ENCODE results near the gene FRMD4A.
"Not testable (repeated sequence)": the region's sequence is repeated elsewhere in the genome, so short reads cannot be mapped to it uniquely, and the experiment has no call there.

The FRMD4A gene

DNA sequence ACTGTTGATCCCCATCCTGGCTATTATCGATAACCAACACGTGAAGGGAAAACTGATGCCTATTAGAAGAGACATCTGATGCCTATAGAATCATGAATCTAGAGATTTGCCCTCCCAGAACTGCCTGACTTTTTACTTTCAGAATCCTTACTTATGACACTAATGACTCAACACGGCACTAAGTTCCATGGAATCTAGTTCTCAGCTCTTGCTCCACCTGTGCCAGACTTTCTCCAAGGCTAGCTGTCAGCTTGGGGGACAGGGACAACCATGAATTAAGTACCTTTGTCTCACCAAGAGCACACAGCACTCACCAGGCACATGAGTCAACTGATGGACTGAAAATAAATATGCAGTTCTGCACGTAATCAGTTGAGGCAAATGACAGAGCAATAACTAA lies 184.2 kb downstream of the FRMD4A start:
- DNase-seq (ENCODE audit: low read depth in 2 of 2), result no peak

DNA sequence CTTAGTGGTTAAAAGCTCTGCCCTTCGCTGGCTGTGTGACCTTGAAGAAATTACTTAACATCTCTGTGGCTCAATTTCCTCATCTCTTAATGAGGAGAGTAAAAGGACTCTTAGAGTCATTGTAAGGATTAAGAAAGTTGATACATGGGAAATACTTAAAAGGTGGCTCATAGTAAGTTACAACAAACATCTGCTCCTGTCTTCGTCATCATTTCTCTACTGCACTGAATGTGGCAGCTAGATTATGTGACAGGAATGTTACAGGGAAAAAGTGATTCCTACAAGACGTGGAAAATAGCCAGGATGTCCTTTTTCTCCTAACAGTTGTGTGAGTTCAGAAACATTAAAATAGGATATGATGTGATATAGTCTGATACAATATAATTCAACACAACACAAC lies 184.7 kb downstream of the FRMD4A start:
- DNase-seq (ENCODE audit: low read depth in 2 of 2), result no peak

DNA sequence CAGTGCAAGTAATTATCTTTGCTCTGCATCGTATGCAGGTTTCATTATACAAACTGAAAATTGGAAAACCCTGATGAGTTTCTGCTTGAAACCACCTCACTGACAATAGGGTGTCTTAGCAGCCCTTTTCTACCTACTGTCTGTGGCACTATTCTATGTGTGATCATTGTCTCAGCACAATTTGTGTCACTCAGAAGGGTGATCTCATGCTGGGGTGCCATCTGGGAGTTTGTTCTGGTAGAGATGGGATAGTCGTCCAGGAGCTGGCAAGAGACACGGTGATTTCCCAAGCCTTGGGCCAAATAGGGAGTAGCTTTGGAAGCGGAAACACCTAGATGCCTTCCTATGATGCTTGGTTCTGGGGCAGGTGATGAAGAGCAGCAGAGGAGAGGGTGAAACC lies 186.3 kb downstream of the FRMD4A start:
- no peak for DNase-seq (ENCODE audit: low read depth in 2 of 2)

DNA sequence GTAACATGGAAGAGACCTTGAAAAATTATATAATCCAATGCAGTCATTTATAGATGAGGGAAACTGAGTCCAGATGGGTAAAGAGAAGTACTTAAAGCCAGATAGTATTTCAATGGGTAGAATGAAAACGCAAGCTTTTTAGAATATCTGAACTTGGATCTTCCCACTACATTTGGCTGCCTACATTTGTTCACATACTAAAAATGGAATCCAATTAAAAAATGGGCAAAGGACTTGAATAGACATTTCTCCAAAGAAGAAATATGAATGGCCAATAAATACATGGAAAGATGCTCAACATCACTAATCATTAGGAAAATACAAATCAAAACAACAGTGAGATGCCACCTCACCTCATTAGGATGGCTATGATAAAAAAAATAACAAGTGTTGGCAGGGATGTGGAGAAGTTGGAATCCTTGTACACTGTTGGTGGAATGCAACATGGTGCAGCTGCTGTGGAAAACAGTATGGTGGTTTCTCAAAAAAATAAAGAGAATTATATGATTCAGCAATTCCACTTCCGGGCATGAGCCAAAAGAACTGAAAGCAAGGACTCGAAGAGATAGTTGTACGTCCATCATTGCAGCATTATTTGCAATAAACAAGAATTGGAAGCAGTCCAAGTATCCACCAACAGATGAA lies 188.0 kb downstream of the FRMD4A start:
- DNase-seq (ENCODE audit: low read depth in 2 of 2), result no peak

DNA sequence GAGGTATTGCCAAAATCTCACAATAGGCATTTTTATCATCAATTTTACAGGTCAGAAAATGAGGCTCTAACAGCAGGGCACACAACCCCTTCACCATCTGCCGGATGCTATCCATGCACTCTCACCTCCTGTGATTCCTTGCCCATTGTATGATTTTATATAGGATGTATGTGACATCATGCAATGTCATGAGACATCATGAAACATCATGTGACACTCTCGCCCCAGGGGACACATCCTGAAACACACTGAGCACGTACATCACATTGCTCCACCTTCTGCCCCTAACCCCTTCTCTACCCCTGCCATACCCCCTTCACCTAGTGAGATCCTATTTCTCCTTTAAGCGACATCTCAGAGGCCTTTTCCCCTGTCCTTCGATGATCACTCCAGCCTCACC lies 189.4 kb downstream of the FRMD4A start:
- DNase-seq (ENCODE audit: low read depth in 2 of 2), result no peak

DNA sequence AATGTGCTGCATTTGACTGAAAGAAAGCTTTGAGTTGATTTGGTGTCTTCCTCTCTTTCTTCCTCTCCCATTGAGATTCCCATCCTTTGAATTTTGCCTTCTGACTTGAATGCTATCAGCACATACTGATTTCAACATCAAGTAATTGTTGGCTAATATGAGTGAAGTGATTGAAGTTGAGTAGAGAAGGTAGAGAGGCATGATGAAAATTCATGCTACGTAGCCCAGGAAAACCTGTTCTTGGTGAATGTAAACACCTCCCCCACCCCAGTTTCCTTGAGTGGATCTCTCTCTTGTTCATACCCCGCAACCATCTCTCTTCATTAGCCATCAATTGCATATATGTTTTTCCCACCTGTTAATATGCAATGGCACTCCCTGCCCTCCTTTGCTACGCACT lies 193.3 kb downstream of the FRMD4A start:
- DNase-seq (ENCODE audit: low read depth in 2 of 2), result no peak

DNA sequence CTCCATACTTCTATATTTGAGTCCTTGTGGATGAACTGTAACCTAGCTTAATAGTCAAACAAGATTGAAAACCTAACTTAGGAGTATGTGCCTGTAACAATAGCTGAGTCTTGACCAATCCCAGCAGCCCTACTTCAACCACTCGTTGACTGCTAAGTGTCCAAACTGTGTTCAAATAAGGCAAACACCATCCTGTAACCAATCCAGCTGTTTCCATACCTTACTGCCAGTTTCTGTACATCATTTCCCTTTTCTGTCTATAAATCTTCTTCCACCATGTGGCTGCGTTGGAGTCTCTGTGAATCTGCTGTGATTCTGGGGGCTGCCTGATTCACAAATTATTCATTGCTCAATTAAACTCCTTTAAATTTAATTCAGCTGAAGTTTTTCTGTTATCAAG lies 195.5 kb downstream of the FRMD4A start:
- not testable (repeated sequence) for DNase-seq (ENCODE audit: low read depth in 2 of 2)

DNA sequence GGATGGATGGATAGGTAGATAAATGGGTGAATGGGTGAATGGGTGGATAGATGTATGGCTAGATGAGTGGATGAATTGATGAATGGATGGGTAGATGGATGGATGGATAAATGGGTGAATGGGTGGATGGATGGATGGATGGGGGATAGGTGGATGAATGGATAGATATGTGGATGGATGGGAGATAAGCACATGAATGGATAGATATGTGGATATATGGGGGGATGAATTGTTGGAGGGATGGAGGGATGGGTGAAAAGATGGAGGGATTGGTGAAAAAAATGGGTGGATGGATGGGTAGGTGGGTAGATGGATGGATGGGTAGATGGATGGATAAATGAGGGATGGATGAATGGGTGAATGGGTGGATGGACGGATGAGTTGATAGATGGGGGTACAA lies 196.4 kb downstream of the FRMD4A start:
- no peak for DNase-seq (ENCODE audit: low read depth in 2 of 2)

DNA sequence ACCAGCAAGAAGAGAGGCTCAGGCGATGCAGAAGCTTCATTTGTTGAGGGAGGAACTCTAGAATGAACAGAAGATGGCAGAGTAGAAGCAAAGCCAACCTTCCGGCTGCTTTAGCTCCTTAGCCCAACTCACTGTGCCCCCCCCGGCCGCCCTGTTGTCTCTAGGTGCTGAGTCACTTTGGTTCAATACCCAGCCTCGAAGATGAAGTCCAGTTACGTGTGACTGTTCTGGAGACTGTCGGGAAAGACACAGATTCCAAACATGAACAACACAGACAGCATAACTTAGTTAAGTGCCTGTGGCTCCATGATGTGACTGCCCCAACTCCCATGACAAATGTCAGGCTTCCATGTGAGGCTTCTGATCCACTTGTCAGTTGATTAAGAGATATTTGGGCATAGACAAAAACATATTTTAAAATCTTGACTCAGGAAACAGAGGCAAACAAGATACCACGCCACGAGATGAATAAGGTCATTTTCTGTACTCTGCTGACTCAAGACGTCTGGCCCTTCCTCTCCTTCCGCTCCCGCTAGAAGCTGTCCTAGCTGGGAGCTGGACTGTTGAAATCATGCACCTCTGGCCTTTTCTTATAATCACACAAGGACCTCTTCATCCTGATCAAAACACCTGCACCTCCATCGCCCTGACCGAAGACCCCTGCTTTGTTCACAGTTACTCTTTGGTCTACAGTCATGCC lies 199.3 kb downstream of the FRMD4A start:
- DNase-seq (ENCODE audit: low read depth in 2 of 2), result no peak

DNA sequence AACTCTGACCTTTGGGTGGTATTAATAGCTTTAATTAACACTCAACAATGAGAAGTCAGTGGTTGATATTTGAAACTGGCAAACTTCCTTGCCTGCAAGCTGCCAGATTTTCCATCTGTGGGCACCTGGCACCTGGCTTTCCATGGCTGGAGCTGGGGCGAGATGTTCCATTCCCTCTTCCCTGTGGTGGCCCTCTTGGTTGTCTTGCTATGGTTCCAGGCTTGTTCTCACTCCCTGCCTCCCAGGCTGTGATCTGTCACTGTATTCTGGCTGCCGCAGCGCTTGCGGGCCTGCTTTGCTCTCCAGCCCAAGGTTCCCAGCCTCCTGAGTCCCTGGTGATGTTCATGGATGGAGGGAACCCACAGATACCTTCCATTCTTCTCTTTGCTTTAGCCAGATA lies 201.0 kb downstream of the FRMD4A start:
- no peak for DNase-seq (ENCODE audit: low read depth in 2 of 2)

DNA sequence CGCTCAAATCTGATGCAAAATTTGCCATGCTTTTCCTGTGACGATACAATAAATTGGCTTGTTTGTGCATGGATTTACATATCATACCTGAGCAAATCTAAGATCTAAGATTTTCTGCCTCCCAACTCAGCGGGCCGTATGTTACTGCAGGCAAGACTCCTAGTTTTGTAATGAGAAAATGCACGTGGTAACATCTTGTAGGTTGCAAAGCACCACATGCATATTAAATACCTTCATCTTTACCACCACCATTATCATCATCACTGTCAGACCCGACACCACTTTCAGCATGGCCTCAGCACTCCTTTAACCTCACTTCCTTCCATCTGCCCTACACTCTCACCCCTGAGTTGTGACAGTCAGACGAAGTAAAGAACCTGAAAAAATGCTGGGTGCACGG lies 202.2 kb downstream of the FRMD4A start:
- DNase-seq (ENCODE audit: low read depth in 2 of 2), result no peak

DNA sequence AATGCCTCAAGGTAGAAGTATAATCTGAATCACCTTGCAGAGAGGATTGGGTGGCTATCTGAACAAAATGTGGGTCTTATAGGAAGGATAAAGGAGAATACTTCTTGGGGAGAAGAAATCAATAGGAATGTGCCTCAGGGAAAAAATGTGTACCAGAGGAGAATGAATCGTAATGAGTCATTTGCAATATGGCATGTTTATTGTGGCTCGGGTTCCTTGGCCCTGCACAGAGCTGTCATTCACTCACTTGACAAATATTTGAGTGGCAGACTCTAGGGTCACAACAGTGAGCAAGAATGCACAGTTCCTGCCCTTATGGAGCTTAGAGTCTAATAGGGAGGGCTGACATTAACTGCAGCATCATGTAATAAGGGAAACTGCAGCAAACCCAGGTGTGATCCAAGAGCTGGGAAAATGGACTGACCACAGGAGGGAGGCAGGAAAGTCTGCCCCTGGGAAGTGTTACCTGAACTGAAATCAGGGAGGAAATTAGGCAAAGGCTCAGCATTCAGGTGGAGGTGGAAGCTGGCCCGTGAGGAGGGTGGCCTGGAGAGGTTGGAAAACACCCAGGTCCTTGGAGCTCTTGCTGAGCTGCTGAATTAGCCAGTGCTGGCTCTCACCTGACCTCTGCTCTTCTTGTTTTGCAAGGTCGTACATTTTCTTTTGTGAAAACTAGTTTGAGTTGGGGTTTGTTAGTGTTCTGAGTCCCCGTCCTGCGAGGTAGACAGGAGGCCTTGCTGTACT lies 203.9 kb downstream of the FRMD4A start:
- no peak for DNase-seq (ENCODE audit: low read depth in 2 of 2)

DNA sequence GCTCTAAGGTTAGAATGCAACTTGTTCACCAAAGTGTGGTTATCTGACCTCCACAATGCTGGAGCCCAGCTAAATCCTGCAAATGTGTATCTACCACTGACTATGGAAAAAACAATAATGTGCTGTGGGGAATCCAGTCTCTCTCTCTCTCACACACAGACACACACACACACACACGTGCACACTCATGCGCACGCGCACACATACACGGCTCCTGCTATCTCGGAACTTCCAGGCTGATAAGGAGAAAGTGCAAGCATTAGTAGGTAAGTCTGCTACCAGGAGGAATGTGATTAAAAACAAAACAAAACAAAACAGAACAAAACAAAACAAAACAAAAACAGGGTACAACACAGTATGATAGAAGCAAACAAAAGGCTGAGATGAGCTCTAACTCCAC lies 205.2 kb downstream of the FRMD4A start:
- no peak for DNase-seq (ENCODE audit: low read depth in 2 of 2)

DNA sequence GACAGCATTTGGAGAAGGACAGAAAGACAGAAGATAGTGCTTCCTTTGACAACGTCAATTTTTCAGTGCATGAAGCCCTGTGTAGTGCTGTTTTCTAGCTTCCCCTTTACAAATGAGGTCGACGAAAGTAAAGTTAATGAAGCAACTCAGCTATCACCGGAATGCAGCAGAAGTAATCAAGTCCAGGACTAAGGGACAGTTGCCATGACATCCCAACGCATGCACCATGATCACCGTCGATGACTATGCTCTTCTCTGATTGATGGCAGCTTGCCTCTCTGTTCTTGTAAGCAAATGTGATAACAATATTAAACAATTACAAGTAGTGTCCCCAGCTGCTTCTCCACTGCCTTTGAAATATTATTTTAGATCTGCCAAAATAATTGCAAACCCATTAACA lies 205.8 kb downstream of the FRMD4A start:
- no peak for DNase-seq (ENCODE audit: low read depth in 2 of 2)

DNA sequence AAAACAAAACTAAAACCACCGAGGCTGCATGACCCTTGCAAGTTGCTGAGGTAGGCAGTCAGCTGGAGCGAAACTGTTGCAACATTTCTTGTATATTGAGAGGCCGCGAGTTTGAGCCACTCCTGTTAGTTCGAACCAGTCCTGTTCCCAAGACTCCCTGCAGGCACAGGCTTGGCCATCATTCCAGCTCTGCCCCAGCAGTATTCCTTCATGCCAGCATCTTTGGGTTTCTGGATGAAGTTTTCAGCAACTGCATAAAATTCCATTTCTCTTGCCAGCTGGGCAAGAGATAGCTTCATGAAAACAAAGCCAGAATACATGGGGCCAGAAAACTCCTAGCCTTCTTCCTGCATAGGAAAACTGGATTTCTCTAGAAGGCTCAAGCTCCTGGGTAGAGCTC lies 207.6 kb downstream of the FRMD4A start:
- DNase-seq (ENCODE audit: low read depth in 2 of 2), result no peak

DNA sequence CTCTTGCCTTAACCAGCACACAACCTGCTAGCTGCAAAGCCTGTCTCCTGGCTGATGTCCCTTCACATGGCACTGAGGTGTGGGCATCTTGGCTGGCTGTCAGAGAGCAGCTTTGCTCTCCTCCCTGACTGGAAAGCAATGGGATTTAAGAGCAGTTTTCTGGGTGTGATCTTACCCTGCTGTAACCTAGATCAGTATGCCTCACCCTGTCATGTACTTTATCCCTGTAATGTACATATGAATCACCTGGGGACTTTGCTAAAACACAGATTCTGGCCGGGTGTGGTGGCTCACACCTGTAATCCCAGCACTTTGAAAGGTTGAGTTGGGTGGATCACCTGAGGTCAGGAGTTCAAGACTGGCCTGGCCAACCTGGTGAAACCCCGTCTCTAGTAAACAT lies 209.9 kb downstream of the FRMD4A start:
- no peak for DNase-seq (ENCODE audit: low read depth in 2 of 2)

DNA sequence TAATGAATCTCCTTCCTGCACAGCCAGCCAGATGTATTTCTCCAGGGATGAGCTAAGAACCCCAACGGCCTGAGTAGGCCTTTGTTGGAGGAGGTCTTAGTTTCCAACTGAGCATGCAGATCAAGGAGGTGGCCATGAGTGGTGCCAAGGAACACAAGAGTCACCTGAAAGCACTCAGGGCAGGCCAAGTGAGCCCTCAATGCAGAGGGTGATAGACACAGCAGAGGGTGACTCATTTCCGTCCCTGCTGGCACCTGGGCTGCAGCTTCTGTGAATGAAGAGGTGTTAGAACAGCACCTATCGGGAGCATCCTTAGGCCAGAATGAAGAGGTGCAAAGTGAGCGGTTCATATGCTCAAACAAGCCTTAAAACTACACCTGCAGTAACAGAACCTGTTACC lies 211.8 kb downstream of the FRMD4A start:
- no peak for DNase-seq (ENCODE audit: low read depth in 2 of 2)

DNA sequence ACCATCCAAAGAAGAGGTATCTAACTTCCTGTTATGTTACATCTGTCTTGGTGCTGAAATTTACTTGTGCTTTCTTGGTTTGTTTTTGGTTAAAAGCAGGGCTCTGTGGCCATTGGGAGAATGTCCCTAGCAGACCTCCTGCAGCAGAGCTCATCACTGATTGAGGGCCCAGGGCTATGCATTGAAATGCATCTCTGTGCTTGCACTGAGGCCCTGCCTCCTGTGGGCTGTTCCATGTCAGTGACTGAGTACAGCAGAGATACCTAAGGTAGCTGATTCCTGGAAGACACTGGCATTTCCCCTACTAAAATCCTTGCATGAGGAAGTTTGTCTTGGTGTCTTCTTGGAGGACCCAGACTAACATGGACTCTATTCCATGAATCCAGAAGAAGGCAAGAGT lies 213.9 kb downstream of the FRMD4A start:
- no peak for DNase-seq (ENCODE audit: low read depth in 2 of 2)

DNA sequence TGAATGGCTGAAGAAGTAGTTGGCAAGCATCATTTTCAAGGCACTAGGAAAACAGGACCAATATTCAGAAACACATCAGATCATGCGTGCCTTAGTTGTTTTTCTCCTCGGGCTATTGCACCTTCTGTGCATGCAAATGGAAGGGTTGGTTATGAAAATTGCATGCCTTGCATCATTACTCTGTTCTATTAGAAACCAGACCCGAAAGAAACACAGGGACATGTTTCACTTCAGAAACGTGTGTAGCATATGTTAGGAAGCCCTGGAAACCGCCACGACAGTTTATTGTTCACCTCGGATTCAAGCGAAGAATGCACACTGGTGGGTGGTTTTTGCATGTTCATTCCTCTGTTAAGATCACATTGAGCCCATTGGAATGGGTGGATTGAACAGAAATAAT lies 214.7 kb downstream of the FRMD4A start:
- DNase-seq (ENCODE audit: low read depth in 2 of 2), result no peak

DNA sequence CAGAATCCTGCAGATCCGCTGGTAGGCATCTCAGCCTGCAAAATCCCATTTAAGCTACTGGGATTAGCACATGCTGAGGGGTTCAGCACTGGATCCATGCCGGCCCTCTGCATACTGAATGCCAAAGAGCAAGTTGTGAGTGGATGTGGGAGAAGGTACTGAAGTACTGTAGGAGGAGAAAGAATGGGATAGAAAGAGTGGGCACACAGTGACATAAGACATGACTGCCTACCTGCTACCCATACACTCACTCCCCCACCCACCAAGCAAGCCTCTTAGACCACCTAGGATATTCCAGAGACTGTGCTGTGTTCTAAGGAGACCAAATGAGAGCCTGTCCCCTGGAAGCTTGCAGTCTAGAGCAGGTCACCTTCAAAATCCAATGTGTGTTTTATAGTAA lies 215.9 kb downstream of the FRMD4A start:
- DNase-seq (ENCODE audit: low read depth in 2 of 2), result no peak

DNA sequence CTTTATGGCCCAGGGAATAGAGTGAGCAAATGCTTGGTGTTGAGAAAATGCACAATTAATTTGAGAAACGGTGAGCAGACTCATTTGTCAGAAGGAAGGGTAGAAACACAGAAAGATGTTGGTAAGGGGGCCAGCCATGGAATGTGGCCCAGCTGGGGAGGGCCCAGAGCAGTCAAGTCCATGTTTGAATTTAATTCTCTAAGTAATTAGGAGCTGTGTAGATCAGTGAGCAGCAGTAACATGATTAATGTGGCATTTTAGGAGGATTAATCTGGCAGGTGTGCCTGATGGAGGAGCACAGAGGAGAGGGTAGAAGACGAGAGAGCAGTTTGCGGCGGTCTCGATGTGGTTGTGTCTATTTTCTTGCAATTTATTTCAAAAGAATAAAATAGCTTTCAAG lies 218.7 kb downstream of the FRMD4A start:
- no peak for DNase-seq (ENCODE audit: low read depth in 2 of 2)

DNA sequence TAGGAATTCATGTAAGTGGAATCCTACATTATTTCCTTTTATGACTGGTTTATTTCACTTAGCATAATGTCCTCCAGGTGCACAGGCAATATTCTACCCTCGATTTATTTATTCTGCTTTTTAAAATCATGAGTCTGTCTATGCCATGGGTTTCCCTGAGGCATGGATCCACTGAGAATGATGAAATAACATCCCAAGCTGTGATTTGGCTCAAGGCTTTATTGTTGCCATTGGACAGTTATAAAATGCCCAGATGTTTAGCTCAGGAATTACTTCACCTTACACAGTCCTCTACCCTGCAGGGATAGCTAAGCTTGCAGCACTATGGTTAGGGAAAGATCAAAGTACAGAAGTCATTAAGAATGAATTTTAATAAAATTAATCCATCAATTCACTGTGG lies 219.5 kb downstream of the FRMD4A start:
- no peak for DNase-seq (ENCODE audit: low read depth in 2 of 2)

DNA sequence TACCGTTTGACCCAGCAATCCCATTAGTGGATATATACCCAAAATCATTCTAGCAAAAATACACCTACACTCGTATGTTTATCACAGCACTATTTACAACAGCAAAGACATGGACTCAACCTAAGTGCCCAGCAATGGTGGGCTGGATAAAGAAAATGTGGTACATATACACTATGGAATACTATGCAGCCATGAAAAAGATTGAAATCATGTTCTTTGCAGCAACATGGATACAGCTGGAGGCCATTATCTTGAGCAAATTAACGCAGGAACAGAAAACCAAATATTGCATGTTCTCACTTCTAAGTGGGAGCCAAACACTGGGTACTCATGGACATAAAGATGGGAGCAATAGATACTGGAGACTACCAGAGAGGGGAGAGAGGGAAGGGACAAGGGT lies 223.9 kb downstream of the FRMD4A start:
- no peak for DNase-seq (ENCODE audit: low read depth in 2 of 2)
